Skeletal muscle tissue (tissue), 4 donors: ENCODE data around the gene VSIG10L2. TPM values are rescaled to one million over a fixed set of nuclear protein-coding genes. Genes with fewer than 3 reads are reported as not detected.

ENCODE experiments used
- H3K27ac ChIP-seq: one replicate; pipeline ENCODE4 v1.7.0; 2013; ENCODE audit warnings: mild to moderate bottlenecking, low read depth, low read length, inconsistent platforms
- H3K27me3 ChIP-seq, 3 donors: one replicate each; pipeline ENCODE4 v1.7.0; 2013; ENCODE audit warnings: low read length in 3 of 3; ENCODE audit not compliant: control insufficient read depth in 3 of 3, insufficient read depth in 3 of 3
- H3K36me3 ChIP-seq, 3 donors: one replicate each; pipeline ENCODE4 v1.7.0; 2013; ENCODE audit warnings: low read length in 3 of 3; ENCODE audit not compliant: control insufficient read depth in 3 of 3, insufficient read depth in 3 of 3
- H3K4me1 ChIP-seq, 3 donors: one replicate each; pipeline ENCODE4 v1.7.0; 2013; ENCODE audit warnings: low read length in 3 of 3, mild to moderate bottlenecking in 3 of 3; ENCODE audit not compliant: control insufficient read depth in 3 of 3, insufficient read depth in 3 of 3
- H3K4me3 ChIP-seq, 3 donors: one replicate each; pipeline ENCODE4 v1.7.0; 2013; ENCODE audit warnings: low read length in 3 of 3
- H3K9ac ChIP-seq, 3 donors: one replicate each; pipeline ENCODE4 v1.7.0; 2013; ENCODE audit warnings: low read length in 3 of 3, mild to moderate bottlenecking in 3 of 3, moderate library complexity in 2 of 3, low read depth in 1 of 3
- H3K9me3 ChIP-seq, 3 donors: one replicate each; pipeline ENCODE4 v1.7.0; 2013; ENCODE audit warnings: low read length in 3 of 3; ENCODE audit not compliant: control insufficient read depth in 3 of 3
- total RNA-seq: library from RNA; depleted of rRNA; stranded (reverse); fragments of >200 nt; gene quantifications from one replicate; pipeline ENCODE4 v1.2.3, GENCODE V29; 2014
- donor health status: Osteomylitis.

Gene VSIG10L2
- total RNA-seq, 1 donor from 2014 or later = not detected

DNA sequence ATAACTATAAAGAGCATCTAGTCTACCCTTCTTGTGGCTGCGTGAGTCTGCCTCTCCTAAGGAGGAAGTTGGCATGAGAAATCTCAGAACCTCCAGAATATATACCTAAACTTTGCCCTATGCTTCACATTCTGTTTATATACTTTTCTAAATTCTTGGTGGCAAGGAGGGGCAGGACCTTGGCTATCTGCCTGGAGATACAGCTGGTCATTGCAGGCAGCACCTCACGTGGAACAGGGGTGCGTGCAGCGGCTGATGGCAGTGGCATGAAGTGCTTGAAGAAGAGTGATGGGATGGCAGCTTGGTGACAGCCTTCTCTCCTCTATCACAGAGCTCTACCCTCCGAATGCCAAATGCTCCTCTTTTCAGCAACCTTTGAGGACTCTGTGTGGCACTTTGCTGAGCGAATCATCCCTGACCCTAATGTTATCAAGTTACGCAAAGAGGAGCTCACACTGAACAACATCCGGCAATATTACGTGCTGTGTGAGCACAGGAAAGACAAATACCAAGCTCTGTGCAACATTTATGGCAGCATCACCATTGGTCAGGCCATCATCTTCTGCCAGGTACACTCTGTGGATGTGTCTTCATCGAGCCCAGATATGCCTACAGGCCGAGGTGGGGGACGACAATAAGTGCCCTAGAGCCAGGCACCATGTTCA, 29.0 kb upstream of the VSIG10L2 start:
- no peaks in the 10 kb centered on the region for H3K9me3 ChIP-seq
- H3K36me3 ChIP-seq = no peaks in the 10 kb centered on the region
- no peaks in the 10 kb centered on the region for H3K4me1 ChIP-seq
- no peak overlapping the region for H3K27ac ChIP-seq
- no peak overlapping the region for H3K4me3 ChIP-seq
- no peak overlapping the region for H3K9ac ChIP-seq
- peaks cover 5 to 17% (median 15%) of the 10 kb centered on the region in 3 donors for H3K27me3 ChIP-seq

DNA sequence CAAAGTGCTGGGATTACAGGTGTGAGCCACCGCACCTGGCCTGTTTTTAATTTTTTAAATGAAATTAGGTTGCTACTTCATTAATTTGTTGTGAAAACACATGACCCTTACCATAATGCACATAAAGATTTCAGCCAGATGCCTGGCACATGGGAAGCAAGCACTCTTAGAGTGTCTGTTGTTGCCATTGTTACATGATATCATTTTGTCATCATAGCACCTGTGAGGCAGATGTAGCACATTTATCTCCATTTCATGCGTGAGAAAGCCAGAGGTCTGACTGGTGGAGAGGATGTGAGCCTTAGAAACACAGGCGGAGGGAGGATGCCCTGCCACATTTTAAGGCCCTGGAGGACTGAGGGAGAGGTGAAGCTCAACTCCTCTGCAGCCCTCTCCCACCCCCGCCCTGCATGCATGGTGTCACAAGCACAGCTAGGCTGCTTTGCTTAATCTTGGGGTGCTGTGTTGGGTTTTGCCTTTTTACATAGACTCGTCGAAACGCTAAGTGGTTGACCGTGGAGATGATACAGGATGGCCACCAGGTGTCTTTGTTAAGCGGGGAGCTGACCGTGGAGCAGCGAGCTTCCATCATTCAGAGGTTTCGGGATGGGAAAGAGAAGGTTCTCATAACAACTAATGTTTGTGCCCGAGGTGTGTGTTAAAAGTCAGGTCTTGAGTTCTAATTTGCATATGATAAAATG, 27.6 kb upstream of the VSIG10L2 start:
- no peaks in the 10 kb centered on the region for H3K36me3 ChIP-seq
- H3K4me3 ChIP-seq = no peak overlapping the region
- H3K4me1 ChIP-seq = no peaks in the 10 kb centered on the region
- H3K9ac ChIP-seq = no peak overlapping the region
- H3K9me3 ChIP-seq = no peaks in the 10 kb centered on the region
- H3K27ac ChIP-seq = no peak overlapping the region
- peaks cover 5 to 17% (median 15%) of the 10 kb centered on the region in 3 donors for H3K27me3 ChIP-seq

GRCh38 chr11:125921042-125921441, 24.8 kb upstream of the VSIG10L2 start:
- H3K9ac ChIP-seq = no peak overlapping the region

DNA sequence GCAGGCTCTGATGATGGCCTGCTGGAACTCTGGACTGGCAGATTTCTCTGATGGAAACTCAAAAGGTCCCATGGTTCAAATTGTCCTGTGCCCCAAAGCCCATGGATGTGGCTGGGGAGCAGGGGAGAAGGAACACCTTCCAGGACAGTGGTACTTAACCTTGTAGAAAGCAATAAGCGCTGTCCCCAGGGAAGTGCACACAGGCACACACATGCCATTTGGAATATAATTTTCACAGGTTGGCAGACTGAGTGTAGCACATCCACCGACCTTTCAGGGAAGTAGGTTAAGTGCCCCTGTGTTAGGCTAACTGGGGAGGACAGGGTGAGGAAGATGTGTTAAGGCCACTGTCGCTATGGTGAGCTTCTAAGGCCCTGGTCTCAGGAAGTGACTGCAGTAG, 23.7 kb upstream of the VSIG10L2 start:
- Histone ChIP-seq H3K9me3 (no peaks in the 10 kb centered on the region), H3K4me3 (no peak overlapping the region), H3K27me3 (peaks cover under 1 to 10% (median 9%) of the 10 kb centered on the region in 3 donors), H3K27ac (no peak overlapping the region), H3K9ac (no peak overlapping the region), H3K36me3 (no peaks in the 10 kb centered on the region), H3K4me1 (no peaks in the 10 kb centered on the region)

More at GRCh38 chr11:125921042-125921441, 24.8 kb upstream of the VSIG10L2 start:
- Histone ChIP-seq H3K4me3 (no peak overlapping the region), H3K9me3 (no peaks in the 10 kb centered on the region), H3K4me1 (no peaks in the 10 kb centered on the region), H3K27ac (no peak overlapping the region), H3K27me3 (peaks cover 5 to 15% (median 14%) of the 10 kb centered on the region in 3 donors), H3K36me3 (no peaks in the 10 kb centered on the region)

- H3K4me3 ChIP-seq = no peak overlapping the region
- no peaks in the 10 kb centered on the region for H3K9me3 ChIP-seq
- H3K9ac ChIP-seq = no peak overlapping the region
- H3K36me3 ChIP-seq = no peaks in the 10 kb centered on the region
- H3K27me3 ChIP-seq = peaks cover 0 to 10% (median 7%) of the 10 kb centered on the region in 3 donors
- H3K4me1 ChIP-seq = no peaks in the 10 kb centered on the region
- no peak overlapping the region for H3K27ac ChIP-seq
These were observed 22.7 kb upstream of the VSIG10L2 start for GRCh38 chr11:125923012-125923579.

GRCh38 chr11:125923633-125924032, 22.2 kb upstream of the VSIG10L2 start:
- Histone ChIP-seq H3K9ac (no peak overlapping the region), H3K27me3 (peaks cover 0 to 7% (median 3%) of the 10 kb centered on the region in 3 donors), H3K4me1 (no peaks in the 10 kb centered on the region), H3K9me3 (no peaks in the 10 kb centered on the region), H3K36me3 (no peaks in the 10 kb centered on the region), H3K27ac (no peak overlapping the region), H3K4me3 (no peak overlapping the region)

DNA sequence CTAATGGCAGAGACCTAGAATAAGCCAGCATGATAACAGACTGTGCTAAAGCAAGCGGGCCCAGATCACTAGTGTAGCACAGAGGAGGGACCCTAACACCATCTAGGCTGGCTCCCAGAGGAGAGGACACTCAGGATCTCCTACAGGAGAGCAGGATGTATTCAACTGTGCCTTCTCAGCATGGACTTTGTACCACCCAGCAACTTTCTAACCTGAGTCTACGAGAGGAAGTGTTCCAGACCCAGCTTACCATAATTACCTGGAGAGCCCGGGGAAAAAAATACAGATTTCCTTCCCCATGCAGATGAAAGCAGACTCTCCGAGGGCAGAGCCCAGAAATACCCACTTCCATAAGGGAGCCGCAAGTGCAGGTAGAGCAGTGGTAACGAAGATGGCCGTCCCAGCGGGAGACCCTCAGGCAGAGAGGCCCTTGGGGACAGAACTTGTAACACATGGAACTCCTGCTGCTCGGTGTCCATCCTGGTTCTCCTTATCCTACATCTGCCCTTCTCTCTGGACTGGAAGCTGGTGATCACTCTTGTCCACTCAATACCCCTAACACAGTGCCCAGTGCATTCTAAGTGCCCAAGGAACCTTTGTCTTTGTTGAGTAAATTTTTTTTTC, 21.3 kb upstream of the VSIG10L2 start:
- Histone ChIP-seq H3K9me3 (no peaks in the 10 kb centered on the region), H3K36me3 (no peaks in the 10 kb centered on the region), H3K27ac (no peak overlapping the region), H3K9ac (no peak overlapping the region), H3K4me3 (no peak overlapping the region), H3K4me1 (no peaks in the 10 kb centered on the region), H3K27me3 (peaks cover 0 to 3% (median 2%) of the 10 kb centered on the region in 3 donors)

DNA sequence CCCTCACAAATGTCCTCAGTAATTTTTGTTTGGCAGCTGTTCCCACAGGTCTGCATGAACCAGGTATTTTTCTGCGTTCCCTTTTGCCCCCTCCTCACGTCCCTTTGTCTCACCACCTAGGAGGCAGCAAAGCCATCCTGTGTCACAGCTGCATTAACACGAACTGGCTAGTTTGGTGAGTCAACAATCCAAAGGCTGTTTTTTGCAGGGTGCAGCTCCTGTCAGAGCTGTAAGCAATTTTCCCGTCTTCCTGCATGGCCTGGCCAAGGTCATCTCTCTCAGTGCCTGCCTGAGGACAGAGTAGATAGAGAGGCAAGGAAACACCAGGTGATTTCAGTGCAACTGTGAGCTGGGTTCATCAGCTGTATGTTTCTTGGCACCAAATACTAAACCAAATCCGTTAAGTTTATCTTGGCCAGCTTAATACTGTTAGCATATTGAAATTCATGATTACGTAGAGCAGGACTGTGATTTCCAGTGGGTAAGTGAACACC, 20.6 kb upstream of the VSIG10L2 start:
- no peaks in the 10 kb centered on the region for H3K4me1 ChIP-seq
- peaks cover 0 to 5% (median 0%) of the 10 kb centered on the region in 3 donors for H3K27me3 ChIP-seq
- H3K9ac ChIP-seq = no peak overlapping the region

DNA sequence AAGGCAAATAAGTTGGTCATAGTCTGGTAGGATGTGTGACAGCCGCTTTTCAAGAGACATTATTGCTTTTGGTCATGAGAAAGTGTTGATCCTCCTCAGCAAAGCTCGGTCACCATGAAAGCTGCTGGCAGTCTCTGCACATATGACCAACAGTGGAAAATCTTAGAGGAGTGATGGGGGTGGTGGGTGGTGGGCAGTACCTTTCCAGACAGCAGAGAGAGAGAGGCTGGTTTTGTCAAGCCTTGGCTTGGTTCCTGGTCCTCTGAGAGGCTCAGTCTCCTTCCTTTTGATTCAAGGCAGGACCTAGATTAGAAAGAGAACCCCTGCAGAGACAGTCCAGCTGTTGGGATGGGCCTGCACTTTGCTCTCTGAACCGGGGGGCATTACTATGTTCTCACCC, 20.0 kb upstream of the VSIG10L2 start:
- Histone ChIP-seq H3K27me3 (peaks cover 0 to 2% (median 0%) of the 10 kb centered on the region in 3 donors), H3K9me3 (no peaks in the 10 kb centered on the region), H3K4me3 (no peak overlapping the region), H3K36me3 (no peaks in the 10 kb centered on the region), H3K27ac (no peak overlapping the region), H3K4me1 (no peaks in the 10 kb centered on the region), H3K9ac (no peak overlapping the region)

More for the DNA sequence above, 20.6 kb upstream of the VSIG10L2 start:
- Histone ChIP-seq H3K27ac (no peak overlapping the region), H3K36me3 (no peaks in the 10 kb centered on the region), H3K4me3 (no peak overlapping the region), H3K9me3 (no peaks in the 10 kb centered on the region)
